Vagina (tissue), 2 donors: Measurements from ENCODE around the gene OR10H2. TPM values are rescaled to one million over a fixed set of nuclear protein-coding genes. Genes with fewer than 3 reads are reported as not detected.

Experiments
- DNase-seq, 2 donors: peaks; one replicate each; pipeline ENCODE4 v3.0.0-alpha.2; 2017; ENCODE audit errors: extremely low spot score in 2 of 2
- H3K27ac ChIP-seq: fragments of 200-600 bp; sonication (generic); one replicate; pipeline ENCODE4 v1.5.1; 2019
- H3K27me3 ChIP-seq: fragments of 200-600 bp; sonication (generic); one replicate; pipeline ENCODE4 v1.5.1; 2019
- H3K36me3 ChIP-seq, 2 donors: fragments of 200-600 bp; sonication (generic); one replicate each; pipeline ENCODE4 v1.5.1; 2017 to 2019
- H3K4me1 ChIP-seq: fragments of 200-600 bp; sonication (generic); one replicate; pipeline ENCODE4 v1.5.1; 2019
- H3K4me3 ChIP-seq, 2 donors: fragments of 200-600 bp; sonication (generic); 1 replicate in 1 of 2; 2 replicates in 1 of 2; pipeline ENCODE4 v1.5.1; 2016 to 2019
- H3K9me3 ChIP-seq: fragments of 200-600 bp; sonication (generic); one replicate; pipeline ENCODE4 v1.5.1; 2019
- POLR2A ChIP-seq, 2 donors: fragments of 450-650 bp; IDR thresholded peaks; one replicate each; pipeline ENCODE4 v1.6.1; 2017; ENCODE audit warnings: antibody characterized with exemption in 2 of 2, mild to moderate bottlenecking in 2 of 2, moderate library complexity in 2 of 2
- POLR2AphosphoS5 ChIP-seq, 2 donors: sonication (generic); formaldehyde crosslinking; IDR thresholded peaks; one replicate each; pipeline ENCODE4 v1.9.0; 2017; ENCODE audit warnings: antibody characterized with exemption in 2 of 2, mild to moderate bottlenecking in 2 of 2, low read depth in 1 of 2; ENCODE audit not compliant: insufficient read depth in 1 of 2
- intact Hi-C: fragments of 100-400 bp; cut with DNase I; formaldehyde crosslinking; loops from one replicate; pipeline ENCODE4 v1.15.1; 2023
- total RNA-seq: library from RNA; depleted of rRNA; stranded (reverse); fragments of >200 nt; gene quantifications from one replicate; pipeline ENCODE4 v1.2.3, GENCODE V29; 2016
- TF ChIP-seq, protein P1 (sequence below), 3 experiments: fragments of 450-650 bp in 2 of 3; fragments of 200-600 bp in 1 of 3; sonication (generic) in 1 of 3; IDR thresholded peaks; one replicate each; pipeline ENCODE4 v1.5.1; 2017 to 2019; ENCODE audit warnings: antibody characterized with exemption in 3 of 3, mild to moderate bottlenecking in 2 of 3, moderate library complexity in 2 of 3

OR10H2 gene
- total RNA-seq, 1 donor from 2014 or later: not detected

DNA sequence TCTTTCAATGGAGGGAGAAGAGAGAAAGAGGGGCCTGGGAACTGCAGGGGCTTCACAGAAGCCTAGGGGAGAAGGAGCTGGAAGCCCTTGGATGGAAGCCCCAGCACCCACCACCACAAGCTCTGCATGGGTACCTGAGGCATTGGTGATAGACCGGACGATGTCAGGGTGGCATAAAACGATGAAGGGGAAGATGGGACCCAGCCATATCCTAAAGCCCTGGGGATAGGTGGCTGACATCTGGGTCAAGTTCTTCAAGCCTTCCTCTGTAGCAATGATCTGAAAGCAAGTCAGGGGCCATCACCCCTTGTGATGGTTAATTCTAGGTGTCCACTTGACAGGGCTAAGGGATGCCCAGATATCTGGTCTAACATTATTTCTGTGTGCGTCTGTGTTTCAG is 48.4 kb downstream of the OR10H2 start:
- Histone ChIP-seq H3K9me3 (no peaks in the 10 kb centered on the region), H3K4me3 (no peak overlapping the region), H3K36me3 (no peaks in the 10 kb centered on the region), H3K27ac (no peak overlapping the region), H3K4me1 (peaks cover 17% of the 10 kb centered on the region), H3K27me3 (no peaks in the 10 kb centered on the region)
- intact Hi-C loops: no loop called here
- no peak for TF ChIP-seq POLR2A (IDR thresholded peaks at IDR 0.05)
- TF ChIP-seq POLR2AphosphoS5 (IDR thresholded peaks at IDR 0.05; ENCODE audit: insufficient read depth in 1 of 2, low read depth in 1 of 2): no peak
- TF ChIP-seq, protein P1, sequence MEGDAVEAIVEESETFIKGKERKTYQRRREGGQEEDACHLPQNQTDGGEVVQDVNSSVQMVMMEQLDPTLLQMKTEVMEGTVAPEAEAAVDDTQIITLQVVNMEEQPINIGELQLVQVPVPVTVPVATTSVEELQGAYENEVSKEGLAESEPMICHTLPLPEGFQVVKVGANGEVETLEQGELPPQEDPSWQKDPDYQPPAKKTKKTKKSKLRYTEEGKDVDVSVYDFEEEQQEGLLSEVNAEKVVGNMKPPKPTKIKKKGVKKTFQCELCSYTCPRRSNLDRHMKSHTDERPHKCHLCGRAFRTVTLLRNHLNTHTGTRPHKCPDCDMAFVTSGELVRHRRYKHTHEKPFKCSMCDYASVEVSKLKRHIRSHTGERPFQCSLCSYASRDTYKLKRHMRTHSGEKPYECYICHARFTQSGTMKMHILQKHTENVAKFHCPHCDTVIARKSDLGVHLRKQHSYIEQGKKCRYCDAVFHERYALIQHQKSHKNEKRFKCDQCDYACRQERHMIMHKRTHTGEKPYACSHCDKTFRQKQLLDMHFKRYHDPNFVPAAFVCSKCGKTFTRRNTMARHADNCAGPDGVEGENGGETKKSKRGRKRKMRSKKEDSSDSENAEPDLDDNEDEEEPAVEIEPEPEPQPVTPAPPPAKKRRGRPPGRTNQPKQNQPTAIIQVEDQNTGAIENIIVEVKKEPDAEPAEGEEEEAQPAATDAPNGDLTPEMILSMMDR (IDR thresholded peaks at IDR 0.05): no peak
- peak in 1 of 2 donors; percentile 10 for DNase-seq

DNA sequence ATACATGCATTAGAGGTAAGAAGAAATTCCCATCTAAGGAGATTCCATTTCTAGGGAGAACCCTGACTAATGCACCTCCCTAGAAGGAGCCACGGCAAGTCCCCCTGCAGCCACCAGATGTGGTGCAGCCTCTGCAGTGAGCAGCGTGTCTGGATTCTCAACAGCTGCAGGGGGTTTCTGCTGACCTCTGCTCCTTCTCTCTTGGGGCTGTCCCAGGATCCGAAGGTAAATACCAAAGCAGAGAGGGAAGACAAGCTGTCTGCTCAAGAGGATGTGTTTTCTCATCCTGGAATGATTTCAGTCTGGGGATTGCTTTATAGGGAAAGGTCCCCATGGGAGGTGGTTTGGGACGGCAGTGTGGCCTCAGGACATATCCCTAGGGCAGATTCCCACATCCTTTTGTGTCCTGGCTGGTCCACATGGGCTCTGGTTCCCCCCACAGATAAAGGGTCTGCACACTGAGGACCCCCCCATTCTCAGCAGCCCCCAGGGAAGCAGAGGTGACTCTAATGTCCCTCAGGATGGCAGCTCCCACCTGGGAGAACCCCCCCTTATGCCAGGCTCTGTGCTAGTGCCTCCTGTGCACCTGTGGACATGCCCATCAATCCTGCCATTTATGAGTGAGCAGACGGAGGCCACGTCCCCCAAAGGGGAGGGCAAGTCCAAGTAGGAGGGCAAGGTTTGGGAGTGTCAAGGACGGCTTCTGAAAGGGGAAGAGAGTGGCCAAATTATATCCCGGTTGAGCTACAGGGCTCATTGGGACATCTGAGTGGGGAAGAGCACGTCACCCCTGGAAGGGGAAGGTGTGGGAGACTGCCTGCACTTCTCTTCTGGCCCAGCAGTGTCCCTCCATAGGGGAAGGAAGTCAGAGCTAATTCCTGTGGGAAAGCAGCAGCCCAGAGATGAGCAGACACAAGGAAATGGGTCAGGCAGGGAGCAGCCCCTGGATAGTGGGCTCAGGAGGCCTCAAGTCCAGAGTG is 49.5 kb downstream of the OR10H2 start:
- Histone ChIP-seq H3K36me3 (no peaks in the 10 kb centered on the region), H3K9me3 (no peaks in the 10 kb centered on the region), H3K4me1 (peaks cover 17% of the 10 kb centered on the region), H3K27ac (no peak overlapping the region), H3K27me3 (no peaks in the 10 kb centered on the region), H3K4me3 (no peak overlapping the region)
- peak; percentile 70 to 96 for DNase-seq
- no peak for TF ChIP-seq POLR2AphosphoS5 (IDR thresholded peaks at IDR 0.05; ENCODE audit: insufficient read depth in 1 of 2, low read depth in 1 of 2)
- no peak for TF ChIP-seq POLR2A (IDR thresholded peaks at IDR 0.05)
- TF ChIP-seq, protein P1 (IDR thresholded peaks at IDR 0.05): no peak
- intact Hi-C loops: no loop called here

Other genes with a start within 250 kb of the OR10H2 start
- gene PGLYRP2, start 248.5 kb upstream of the OR10H2 start, total RNA-seq: not detected
- gene CYP4F22, start 219.5 kb upstream of the OR10H2 start, total RNA-seq: 12.3 TPM
- gene CYP4F8, start 112.8 kb upstream of the OR10H2 start, total RNA-seq: 0.98 TPM
- gene CYP4F3, start 87.1 kb upstream of the OR10H2 start, total RNA-seq: 29.7 TPM
- gene CYP4F12, start 54.9 kb upstream of the OR10H2 start, total RNA-seq: 76.1 TPM
- gene OR10H3, start 10.0 kb downstream of the OR10H2 start, total RNA-seq: not detected
- gene OR10H5, start 59.6 kb downstream of the OR10H2 start, total RNA-seq: not detected
- not detected for gene OR10H1, start 87.6 kb downstream of the OR10H2 start, total RNA-seq
- gene CYP4F2, start 170.1 kb downstream of the OR10H2 start, total RNA-seq: 6.9 TPM
- gene CYP4F11, start 206.5 kb downstream of the OR10H2 start, total RNA-seq: 5.6 TPM
- not detected for gene OR10H4, start 221.0 kb downstream of the OR10H2 start, total RNA-seq